GM12878 (cell line): ENCODE results near the gene DISP3. TPM values are rescaled to one million over a fixed set of nuclear protein-coding genes. Genes with fewer than 3 reads are reported as not detected.

Experiments
- ATF3 ChIP-seq: IDR thresholded peaks from 2 replicates; pipeline ENCODE4 v1.6.1; 2011; ENCODE audit warnings: low read depth, mild to moderate bottlenecking, low read length, moderate library complexity, borderline replicate concordance; ENCODE audit errors: extremely low read depth
- BCL3 ChIP-seq: IDR thresholded peaks from 2 replicates; pipeline ENCODE4 v1.6.1; 2011; ENCODE audit warnings: borderline replicate concordance, low read depth, mild to moderate bottlenecking, moderate library complexity, low read length; ENCODE audit not compliant: insufficient read depth, poor library complexity, severe bottlenecking
- CBX3 ChIP-seq: fragments of 200-600 bp; sonication (generic); IDR thresholded peaks from 2 replicates; pipeline ENCODE4 v1.6.1; 2016; ENCODE audit warnings: low read depth, borderline replicate concordance
- CBX5 ChIP-seq: sonication (generic); IDR thresholded peaks from 2 replicates; pipeline ENCODE4 v1.6.1; 2016; ENCODE audit warnings: low read depth, moderate library complexity, mild to moderate bottlenecking, inconsistent platforms
- CTCF ChIP-seq, 3 experiments: IDR thresholded peaks in 2 of 3; conservative IDR thresholded peaks in 1 of 3; 2 replicates each; pipeline ENCODE4 v1.5.1; 2011; ENCODE audit warnings: low read depth in 3 of 3, low read length in 3 of 3, mild to moderate bottlenecking in 3 of 3, control low read depth in 2 of 3, moderate library complexity in 2 of 3, inconsistent platforms in 1 of 3, mixed read lengths in 1 of 3; ENCODE audit not compliant: control insufficient read depth in 2 of 3, insufficient read depth in 1 of 3; ENCODE audit errors: extremely low read depth in 1 of 3
- E2F4 ChIP-seq: IDR thresholded peaks from 2 replicates; pipeline ENCODE4 v1.6.1; 2012; ENCODE audit warnings: low read depth, low read length, improper control_type of control experiment
- IKZF2 ChIP-seq, 2 experiments: fragments of 450-650 bp; IDR thresholded peaks; 2 replicates each; pipeline ENCODE4 v1.6.1; 2017; ENCODE audit warnings: mild to moderate bottlenecking in 2 of 2, moderate library complexity in 2 of 2
- NFIC ChIP-seq: IDR thresholded peaks from 2 replicates; pipeline ENCODE4 v1.6.1; 2012; ENCODE audit warnings: low read depth, mild to moderate bottlenecking, inconsistent platforms, low read length, moderate library complexity
- STAT3 ChIP-seq: IDR thresholded peaks from 2 replicates; pipeline ENCODE4 v1.6.1; 2011; ENCODE audit warnings: low read depth, low read length, improper control_type of control experiment
- TAF1 ChIP-seq: IDR thresholded peaks from 2 replicates; pipeline ENCODE4 v1.6.1; 2011; ENCODE audit warnings: mild to moderate bottlenecking, low read depth, low read length, borderline replicate concordance
- USF1 ChIP-seq: IDR thresholded peaks from 2 replicates; pipeline ENCODE4 v1.6.1; 2011; ENCODE audit warnings: borderline replicate concordance, low read depth, mild to moderate bottlenecking, moderate library complexity, mixed read lengths, low read length; ENCODE audit not compliant: insufficient read depth; ENCODE audit errors: extremely low read length
- USF2 ChIP-seq: IDR thresholded peaks from 2 replicates; pipeline ENCODE4 v1.6.1; 2011; ENCODE audit warnings: low read depth, low read length, improper control_type of control experiment, borderline replicate concordance
- ZBTB40 ChIP-seq: fragments of 450-650 bp; IDR thresholded peaks from 2 replicates; pipeline ENCODE4 v1.6.1; 2016; ENCODE audit warnings: mild to moderate bottlenecking, moderate library complexity, borderline replicate concordance
- ZNF24 ChIP-seq: fragments of 450-650 bp; IDR thresholded peaks from 2 replicates; pipeline ENCODE4 v1.6.1; 2017; ENCODE audit warnings: antibody characterized with exemption, mild to moderate bottlenecking
- ZNF274 ChIP-seq: IDR thresholded peaks from one replicate; pipeline ENCODE4 v1.8.0; 2011; ENCODE audit not compliant: insufficient read length, insufficient read depth
- polyA plus RNA-seq, 11 experiments: library from polyadenylated mRNA; depleted of rRNA in 4 of 11; unstranded in 6 of 11; stranded (reverse) in 5 of 11; fragments of >200 nt; fragmentation: Nextera tagmentation in 4 of 11; fragmentation: Illumina TruSeq in 1 of 11; extraction: Ambion mirVana in 4 of 11; extraction: Trizol in 1 of 11; gene quantifications; 1 replicate in 1 of 11; 2 replicates in 10 of 11; pipeline versions ENCODE4 v1.2.1 to v1.2.3, GENCODE V29; 2011 to 2016; ENCODE audit warnings: inconsistent platforms in 2 of 11, missing spikeins in 2 of 11, low read depth in 1 of 11
- total RNA-seq, 4 experiments: library from RNA; depleted of rRNA in 3 of 4; stranded (reverse); fragments of >200 nt in 3 of 4; fragmentation: Illumina TruSeq in 1 of 4; extraction: Trizol in 1 of 4; gene quantifications; 2 replicates each; pipeline versions ENCODE4 v1.2.1 to v1.2.3, GENCODE V29; 2013 to 2021

The DISP3 gene
- total and polyA plus RNA-seq, 10 of the 15 experiments (the other 5 are each of a cell fraction or from before 2014, with no cell fraction given), result under 0.01 to 0.18 (median 0.09) TPM; not detected in 2

GRCh38 chr1:11478571-11479374, at the start of gene DISP3 (continued):
- TF ChIP-seq CTCF (IDR thresholded peaks at IDR 0.05 in 2 of 3, conservative IDR thresholded peaks at IDR 0.05 in 1 of 3; ENCODE audit: control insufficient read depth in 2 of 3, extremely low read depth in 1 of 3, insufficient read depth in 1 of 3, low read depth in 3 of 3, low read length in 3 of 3) (peak; percentile 62 to 69 (median 69)), ZNF274 (no peak), IKZF2 (IDR thresholded peaks at IDR 0.05) (no peak), CBX5 (no peak), STAT3 (no peak), BCL3 (no peak), ATF3 (no peak), ZBTB40 (no peak), E2F4 (no peak), USF1 (no peak), CBX3 (no peak), USF2 (no peak), ZNF24 (0 out of 2 replicates have a peak, but pooled peaks have one; percentile 10), TAF1 (peak; percentile 22; the same call in 1 of the 2 replicates), NFIC (no peak)
